A204.1 (cell line): ENCODE measurements around the gene LY6G6F.
A peak's percentile ranks its signal among the peaks of the same experiment; 100 is the strongest.

Experiments
- FAIRE-seq: peaks from 2 replicates; lab custom pipeline; 2012; peaks lifted over from hg19 to GRCh38; lab: Jason Lieb, UNC

LY6G6F gene

DNA sequence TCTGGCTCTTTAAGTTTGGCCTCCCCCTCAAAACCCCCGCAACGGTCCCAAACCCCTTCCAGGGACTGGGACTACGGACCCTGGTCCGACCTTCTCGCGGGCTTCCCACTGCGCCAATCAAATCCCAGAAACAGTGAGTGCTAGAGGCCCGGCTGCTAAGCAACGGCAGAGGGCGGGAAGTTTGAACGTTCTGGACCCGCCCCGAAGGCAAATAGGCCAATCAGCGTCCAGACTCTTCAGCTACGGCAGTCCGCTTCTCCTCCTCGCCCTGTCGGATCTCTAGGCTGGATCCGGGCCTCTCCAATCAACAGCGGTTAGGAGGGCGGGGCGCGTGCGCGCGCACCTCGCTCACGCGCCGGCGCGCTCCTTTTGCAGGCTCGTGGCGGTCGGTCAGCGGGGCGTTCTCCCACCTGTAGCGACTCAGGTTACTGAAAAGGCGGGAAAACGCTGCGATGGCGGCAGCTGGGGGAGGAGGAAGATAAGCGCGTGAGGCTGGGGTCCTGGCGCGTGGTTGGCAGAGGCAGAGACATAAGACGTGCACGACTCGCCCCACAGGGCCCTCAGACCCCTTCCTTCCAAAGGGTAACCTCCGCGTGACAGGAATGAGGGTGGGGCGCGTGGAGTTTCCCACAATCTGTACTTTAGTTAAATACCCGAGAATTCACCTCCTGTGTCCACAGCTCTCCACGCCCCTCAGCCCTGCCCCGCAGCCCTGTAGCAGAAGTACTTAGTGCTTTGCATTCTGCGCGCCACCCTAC, 33.2 kb downstream of the LY6G6F start, which contains the start of gene MSH5:
MSH5 (plus strand) TSS at position 367 of the 758 bp plus-strand sequence. CDS start 462 bp downstream, outside the sequence.
- peak; percentile 92 for FAIRE-seq

DNA sequence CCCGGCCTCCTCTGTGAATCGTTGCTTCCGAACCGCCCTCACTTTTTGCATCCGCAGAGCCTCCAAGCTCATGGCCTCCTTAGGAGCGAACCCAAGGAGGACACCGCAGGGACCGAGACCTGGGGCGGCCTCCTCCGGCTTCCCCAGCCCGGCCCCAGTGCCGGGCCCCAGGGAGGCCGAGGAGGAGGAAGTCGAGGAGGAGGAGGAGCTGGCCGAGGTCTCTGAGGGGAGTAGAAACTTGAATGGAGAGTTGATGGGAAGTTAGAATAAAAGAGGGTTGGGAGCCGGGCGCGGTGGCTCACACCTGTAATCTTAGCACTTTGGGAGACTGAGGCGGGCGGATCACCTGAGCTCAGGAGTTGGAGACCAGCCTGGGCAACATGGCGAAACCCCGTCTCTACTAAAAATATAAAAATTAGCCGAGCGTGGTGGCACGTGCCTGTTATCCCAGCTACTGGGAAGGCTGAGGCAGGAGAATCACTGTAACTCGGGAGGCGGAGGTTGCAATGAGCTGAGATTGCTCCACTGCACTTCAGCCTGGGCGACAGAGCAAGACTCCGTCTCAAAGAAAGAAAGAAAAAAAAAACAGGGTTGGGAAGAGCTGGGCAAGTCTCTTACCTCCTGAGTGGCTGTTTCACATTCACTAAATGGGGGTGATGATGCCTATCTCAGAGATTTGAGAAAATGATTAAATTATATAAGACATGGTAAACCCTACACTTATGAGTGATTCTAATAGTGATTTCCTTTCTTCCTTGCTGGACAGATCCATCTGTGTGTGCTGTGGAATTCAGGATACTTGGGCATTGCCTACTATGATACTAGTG, 33.9 kb downstream of the LY6G6F start:
- FAIRE-seq: no peak

DNA sequence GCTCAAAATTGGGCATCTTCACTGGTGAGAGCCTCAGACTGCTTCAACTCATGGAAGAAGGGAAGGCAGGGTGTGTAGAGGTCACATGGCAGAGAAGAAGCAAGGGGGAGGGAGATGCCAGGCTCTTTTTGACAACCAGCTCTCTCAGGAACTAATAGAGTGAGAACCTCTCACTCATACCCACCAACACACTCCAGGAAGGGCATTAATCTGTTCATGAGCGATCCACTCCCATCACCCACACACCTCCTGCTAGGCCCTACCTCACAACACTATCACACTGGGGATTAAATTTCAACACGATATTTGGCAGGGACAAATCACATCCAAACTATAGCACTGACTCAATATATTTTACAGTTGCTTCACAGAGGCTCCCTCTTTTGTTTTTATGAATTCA, 35.1 kb downstream of the LY6G6F start:
- FAIRE-seq: no peak

DNA sequence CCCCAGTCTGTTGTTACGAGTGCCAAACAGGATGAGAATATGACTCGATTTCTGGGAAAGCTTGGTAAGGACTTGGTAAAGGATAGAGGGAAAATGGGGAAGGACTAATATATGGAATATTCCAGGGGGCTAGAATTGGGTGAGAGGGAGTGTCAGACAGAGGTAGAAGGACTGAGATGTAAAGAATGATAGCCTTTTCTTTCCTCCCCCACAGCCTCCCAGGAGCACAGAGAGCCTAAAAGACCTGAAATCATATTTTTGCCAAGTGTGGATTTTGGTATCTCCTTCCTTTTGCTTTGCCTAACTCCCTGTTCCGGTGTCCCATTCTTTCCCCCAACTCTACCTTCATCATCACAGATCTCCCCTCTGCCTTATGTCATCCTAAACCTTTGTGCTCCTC, 36.2 kb downstream of the LY6G6F start:
- no peak for FAIRE-seq

DNA sequence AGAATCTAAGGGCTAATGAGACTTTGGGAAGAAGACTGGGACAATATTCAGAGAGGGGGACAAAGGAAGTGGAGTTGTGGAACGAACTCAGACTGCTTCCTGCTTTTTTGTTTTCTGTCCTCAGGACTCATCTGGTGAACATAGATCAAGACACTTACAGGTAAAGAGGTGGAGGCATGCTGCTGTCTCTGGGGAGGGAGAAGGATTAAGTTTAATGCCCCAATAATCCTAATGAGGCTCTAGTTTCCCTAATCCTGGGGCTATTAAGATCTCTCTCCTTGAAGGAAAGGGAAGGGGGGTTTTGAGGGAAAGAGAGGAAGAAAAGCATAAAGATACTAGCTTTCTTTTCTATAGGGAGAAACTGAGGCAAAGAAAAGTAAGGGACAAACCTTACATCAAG, 37.8 kb downstream of the LY6G6F start:
- no peak for FAIRE-seq

DNA sequence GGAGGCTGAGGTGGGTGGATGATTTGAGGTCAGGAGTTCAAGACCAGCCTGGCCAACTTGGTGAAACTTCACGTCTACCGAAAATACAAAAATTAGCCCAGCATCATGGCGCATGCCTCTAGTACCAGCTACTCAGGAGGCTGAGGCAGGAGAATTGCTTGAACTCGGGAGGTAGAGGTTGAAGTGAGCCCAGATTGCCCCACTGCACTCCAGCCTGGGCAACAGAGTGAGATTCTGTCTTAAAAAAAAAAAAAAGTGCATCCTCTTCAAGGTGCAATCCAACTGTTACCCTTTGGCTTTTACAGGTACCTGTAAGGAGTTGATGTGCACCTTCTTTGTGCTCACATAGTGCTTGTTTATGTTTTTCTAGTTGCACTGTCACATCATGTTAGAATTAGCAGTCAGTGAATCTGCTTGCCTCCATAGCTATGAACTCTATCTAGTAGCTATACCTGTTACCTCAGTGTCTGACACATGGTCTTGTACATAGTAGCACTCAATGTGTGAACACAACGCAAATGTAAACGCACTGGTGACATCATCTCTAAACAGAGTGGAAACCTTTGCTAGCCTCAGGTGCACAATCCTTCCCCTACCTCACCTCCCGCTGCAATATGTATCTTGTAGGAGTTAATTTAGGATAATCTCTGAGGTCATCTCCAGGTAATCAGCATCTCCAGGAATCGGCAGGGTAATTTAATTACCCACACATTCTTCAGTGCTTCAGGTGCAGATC, 42.8 kb downstream of the LY6G6F start:
- no peak for FAIRE-seq

DNA sequence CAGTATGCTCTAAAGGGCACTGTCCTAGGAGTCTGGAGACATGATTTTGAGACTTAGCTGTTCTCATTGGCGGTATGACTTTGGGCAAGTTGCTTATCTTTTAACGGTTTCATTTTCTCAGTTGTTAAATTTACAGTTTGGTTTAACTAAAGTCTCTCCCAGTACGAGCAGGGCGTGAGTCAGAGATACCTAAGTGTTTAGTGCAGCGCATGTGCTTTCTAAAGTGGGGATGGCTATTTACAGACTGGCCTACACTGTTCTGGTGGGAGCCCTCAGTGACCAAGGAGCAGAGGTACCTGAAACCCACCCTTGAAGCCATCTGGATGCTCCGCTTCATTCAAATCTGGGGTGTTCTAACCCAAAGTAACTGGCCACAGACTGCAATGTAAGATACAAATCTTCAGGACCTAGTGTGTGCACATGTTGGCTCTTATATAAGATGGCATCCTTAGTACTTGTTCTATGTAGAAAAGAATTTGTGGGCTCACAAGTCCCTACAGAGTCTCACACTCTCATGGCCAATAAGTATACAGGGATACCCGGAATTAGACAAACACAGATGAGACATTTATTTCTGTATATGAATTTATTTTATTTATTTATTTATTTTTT, 43.9 kb downstream of the LY6G6F start:
- FAIRE-seq: no peak

DNA sequence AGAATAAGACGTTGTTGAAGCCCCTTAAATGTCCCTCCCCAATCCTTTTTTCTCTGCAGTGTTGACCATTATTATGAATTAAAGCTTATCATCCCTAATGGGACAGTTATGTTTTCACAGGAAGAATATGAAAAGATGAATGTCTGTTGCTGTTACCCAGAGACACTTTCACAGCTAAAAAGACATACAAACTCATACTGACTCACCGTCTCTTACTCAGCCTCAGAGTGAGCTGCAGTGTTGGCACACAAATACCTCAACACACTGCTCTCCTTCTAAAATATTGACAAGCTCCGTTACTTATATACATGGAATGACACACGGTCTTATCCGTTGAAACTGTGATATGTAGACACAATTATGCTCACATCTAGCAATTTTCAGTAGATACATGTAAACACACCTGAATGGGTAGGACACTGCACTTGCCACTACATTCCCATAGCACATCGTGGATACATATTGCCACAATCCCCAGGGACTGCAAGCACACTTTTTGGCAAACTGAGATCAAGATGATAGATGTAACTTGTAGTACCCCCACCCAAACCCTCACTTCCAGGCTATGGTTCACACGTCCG, 46.2 kb downstream of the LY6G6F start:
- FAIRE-seq: no peak

DNA sequence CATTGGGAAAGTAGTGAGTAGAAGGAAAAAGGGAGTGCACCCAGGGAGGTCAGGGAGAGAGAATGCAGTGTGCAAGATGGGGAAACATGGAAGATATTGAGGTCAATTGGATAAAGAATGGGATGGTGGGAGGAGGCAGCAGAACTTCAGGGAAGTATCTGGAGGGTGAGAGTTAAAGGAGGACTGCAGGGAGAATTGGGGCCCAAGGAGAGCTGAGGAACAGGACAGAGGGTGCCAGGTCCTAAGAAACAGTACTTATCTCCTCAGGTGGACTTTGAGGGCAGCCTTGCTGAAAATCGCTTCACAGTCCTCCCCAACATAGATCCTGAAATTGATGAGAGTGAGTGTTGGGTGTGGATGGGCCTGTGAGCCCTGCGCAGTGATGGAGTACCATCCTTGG, 51.6 kb downstream of the LY6G6F start:
- no peak for FAIRE-seq
